HepG2 (cell line): ENCODE data around the gene UBQLN1. TPM values are rescaled to one million over a fixed set of nuclear protein-coding genes. Genes with fewer than 3 reads are reported as not detected.

Experiments used
- ELK4 ChIP-seq: sonication (generic); formaldehyde crosslinking; IDR thresholded peaks from 2 replicates; pipeline ENCODE4 v1.9.0; 2021; ENCODE audit warnings: missing genetic modification reagents, borderline replicate concordance
- KLF11 ChIP-seq: IDR thresholded peaks from 2 replicates; pipeline ENCODE4 v1.6.1; 2016; ENCODE audit warnings: missing compliant biosample characterization
- SATB2 ChIP-seq: sonication (generic); formaldehyde crosslinking; IDR thresholded peaks from 2 replicates; pipeline ENCODE4 v1.5.0; 2020; ENCODE audit warnings: missing genetic modification reagents
- SRSF1 ChIP-seq: fragments of 200-400 bp; formaldehyde crosslinking; optimal IDR thresholded peaks from 2 replicates; pipeline ENCODE3; 2017; ENCODE audit warnings: mild to moderate bottlenecking, low read depth, low read length, moderate library complexity
- ZNF121 ChIP-seq: sonication (generic); formaldehyde crosslinking; IDR thresholded peaks from 2 replicates; pipeline ENCODE4 v1.5.0; 2020; ENCODE audit warnings: mild to moderate bottlenecking, missing genetic modification reagents
- ZNF383 ChIP-seq: sonication (generic); formaldehyde crosslinking; IDR thresholded peaks from 2 replicates; pipeline ENCODE4 v1.4.0; 2020; ENCODE audit warnings: missing genetic modification reagents, mild to moderate bottlenecking, borderline replicate concordance
- ZNF572 ChIP-seq: sonication (generic); formaldehyde crosslinking; IDR thresholded peaks from 2 replicates; pipeline ENCODE4 v1.5.1; 2020; ENCODE audit warnings: mild to moderate bottlenecking, missing genetic modification reagents
- ZNF687 ChIP-seq: sonication (generic); formaldehyde crosslinking; IDR thresholded peaks from 2 replicates; pipeline ENCODE4 v1.5.1; 2020; ENCODE audit warnings: mild to moderate bottlenecking, missing genetic modification reagents, moderate library complexity
- ZNF766 ChIP-seq: sonication (generic); formaldehyde crosslinking; IDR thresholded peaks from 2 replicates; pipeline ENCODE4 v1.5.0; 2020; ENCODE audit warnings: missing genetic modification reagents, borderline replicate concordance
- ZNF850 ChIP-seq: sonication (generic); formaldehyde crosslinking; conservative IDR thresholded peaks from 2 replicates; pipeline ENCODE4 v1.9.0; 2021; ENCODE audit warnings: mild to moderate bottlenecking, missing genetic modification reagents
- polyA plus RNA-seq, 8 experiments: library from polyadenylated mRNA; depleted of rRNA in 3 of 8; stranded (reverse) in 7 of 8; unstranded in 1 of 8; fragments of >200 nt; fragmentation: Illumina TruSeq in 4 of 8; extraction: Trizol in 4 of 8; gene quantifications; 2 replicates each; pipeline versions ENCODE4 v1.2.1 to v1.2.3, GENCODE V29; 2011 to 2016; ENCODE audit warnings: low read depth in 4 of 8, missing spikeins in 1 of 8, mixed read lengths in 1 of 8; ENCODE audit not compliant: insufficient read depth in 1 of 8
- total RNA-seq, 5 experiments: library from RNA; depleted of rRNA; stranded (reverse); fragments of >200 nt; fragmentation: Illumina TruSeq; extraction: Trizol; gene quantifications; 2 replicates each; pipeline ENCODE4 v1.2.3, GENCODE V29; 2016; ENCODE audit warnings: low read depth in 1 of 5
- TF ChIP-seq, protein P1 (sequence below): IDR thresholded peaks from 2 replicates; pipeline ENCODE4 v1.6.1; 2012; ENCODE audit warnings: low read length, improper control_type of control experiment
- TF ChIP-seq, protein P2 (sequence below): sonication (generic); formaldehyde crosslinking; IDR thresholded peaks from 2 replicates; pipeline ENCODE4 v1.4.0; 2020; ENCODE audit warnings: missing genetic modification reagents
- TF ChIP-seq, protein P3 (sequence below): IDR thresholded peaks from 2 replicates; pipeline ENCODE4 v1.6.1; 2016; ENCODE audit warnings: control low read depth

Gene UBQLN1
- total and polyA plus RNA-seq, 2 of the 13 experiments (the other 11 are each of a cell fraction or from before 2014, with no cell fraction given), result 78.1 to 83.8 TPM

- TF ChIP-seq ELK4 (CRISPR knock-in tag), result no peak
- TF ChIP-seq ZNF383 (CRISPR knock-in tag), result no peak
- TF ChIP-seq ZNF572, result peak; percentile 62; the same call in 1 of the 2 replicates
- 0 out of 2 replicates have a peak, but pooled peaks have one; percentile 48 for TF ChIP-seq SATB2 (CRISPR knock-in tag)
- TF ChIP-seq, protein P1, sequence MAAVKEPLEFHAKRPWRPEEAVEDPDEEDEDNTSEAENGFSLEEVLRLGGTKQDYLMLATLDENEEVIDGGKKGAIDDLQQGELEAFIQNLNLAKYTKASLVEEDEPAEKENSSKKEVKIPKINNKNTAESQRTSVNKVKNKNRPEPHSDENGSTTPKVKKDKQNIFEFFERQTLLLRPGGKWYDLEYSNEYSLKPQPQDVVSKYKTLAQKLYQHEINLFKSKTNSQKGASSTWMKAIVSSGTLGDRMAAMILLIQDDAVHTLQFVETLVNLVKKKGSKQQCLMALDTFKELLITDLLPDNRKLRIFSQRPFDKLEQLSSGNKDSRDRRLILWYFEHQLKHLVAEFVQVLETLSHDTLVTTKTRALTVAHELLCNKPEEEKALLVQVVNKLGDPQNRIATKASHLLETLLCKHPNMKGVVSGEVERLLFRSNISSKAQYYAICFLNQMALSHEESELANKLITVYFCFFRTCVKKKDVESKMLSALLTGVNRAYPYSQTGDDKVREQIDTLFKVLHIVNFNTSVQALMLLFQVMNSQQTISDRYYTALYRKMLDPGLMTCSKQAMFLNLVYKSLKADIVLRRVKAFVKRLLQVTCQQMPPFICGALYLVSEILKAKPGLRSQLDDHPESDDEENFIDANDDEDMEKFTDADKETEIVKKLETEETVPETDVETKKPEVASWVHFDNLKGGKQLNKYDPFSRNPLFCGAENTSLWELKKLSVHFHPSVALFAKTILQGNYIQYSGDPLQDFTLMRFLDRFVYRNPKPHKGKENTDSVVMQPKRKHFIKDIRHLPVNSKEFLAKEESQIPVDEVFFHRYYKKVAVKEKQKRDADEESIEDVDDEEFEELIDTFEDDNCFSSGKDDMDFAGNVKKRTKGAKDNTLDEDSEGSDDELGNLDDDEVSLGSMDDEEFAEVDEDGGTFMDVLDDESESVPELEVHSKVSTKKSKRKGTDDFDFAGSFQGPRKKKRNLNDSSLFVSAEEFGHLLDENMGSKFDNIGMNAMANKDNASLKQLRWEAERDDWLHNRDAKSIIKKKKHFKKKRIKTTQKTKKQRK, result no peak
- TF ChIP-seq, protein P2, sequence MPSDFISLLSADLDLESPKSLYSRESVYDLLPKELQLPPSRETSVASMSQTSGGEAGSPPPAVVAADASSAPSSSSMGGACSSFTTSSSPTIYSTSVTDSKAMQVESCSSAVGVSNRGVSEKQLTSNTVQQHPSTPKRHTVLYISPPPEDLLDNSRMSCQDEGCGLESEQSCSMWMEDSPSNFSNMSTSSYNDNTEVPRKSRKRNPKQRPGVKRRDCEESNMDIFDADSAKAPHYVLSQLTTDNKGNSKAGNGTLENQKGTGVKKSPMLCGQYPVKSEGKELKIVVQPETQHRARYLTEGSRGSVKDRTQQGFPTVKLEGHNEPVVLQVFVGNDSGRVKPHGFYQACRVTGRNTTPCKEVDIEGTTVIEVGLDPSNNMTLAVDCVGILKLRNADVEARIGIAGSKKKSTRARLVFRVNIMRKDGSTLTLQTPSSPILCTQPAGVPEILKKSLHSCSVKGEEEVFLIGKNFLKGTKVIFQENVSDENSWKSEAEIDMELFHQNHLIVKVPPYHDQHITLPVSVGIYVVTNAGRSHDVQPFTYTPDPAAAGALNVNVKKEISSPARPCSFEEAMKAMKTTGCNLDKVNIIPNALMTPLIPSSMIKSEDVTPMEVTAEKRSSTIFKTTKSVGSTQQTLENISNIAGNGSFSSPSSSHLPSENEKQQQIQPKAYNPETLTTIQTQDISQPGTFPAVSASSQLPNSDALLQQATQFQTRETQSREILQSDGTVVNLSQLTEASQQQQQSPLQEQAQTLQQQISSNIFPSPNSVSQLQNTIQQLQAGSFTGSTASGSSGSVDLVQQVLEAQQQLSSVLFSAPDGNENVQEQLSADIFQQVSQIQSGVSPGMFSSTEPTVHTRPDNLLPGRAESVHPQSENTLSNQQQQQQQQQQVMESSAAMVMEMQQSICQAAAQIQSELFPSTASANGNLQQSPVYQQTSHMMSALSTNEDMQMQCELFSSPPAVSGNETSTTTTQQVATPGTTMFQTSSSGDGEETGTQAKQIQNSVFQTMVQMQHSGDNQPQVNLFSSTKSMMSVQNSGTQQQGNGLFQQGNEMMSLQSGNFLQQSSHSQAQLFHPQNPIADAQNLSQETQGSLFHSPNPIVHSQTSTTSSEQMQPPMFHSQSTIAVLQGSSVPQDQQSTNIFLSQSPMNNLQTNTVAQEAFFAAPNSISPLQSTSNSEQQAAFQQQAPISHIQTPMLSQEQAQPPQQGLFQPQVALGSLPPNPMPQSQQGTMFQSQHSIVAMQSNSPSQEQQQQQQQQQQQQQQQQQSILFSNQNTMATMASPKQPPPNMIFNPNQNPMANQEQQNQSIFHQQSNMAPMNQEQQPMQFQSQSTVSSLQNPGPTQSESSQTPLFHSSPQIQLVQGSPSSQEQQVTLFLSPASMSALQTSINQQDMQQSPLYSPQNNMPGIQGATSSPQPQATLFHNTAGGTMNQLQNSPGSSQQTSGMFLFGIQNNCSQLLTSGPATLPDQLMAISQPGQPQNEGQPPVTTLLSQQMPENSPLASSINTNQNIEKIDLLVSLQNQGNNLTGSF, result no peak
- TF ChIP-seq ZNF766 (CRISPR knock-in tag), result no peak
- TF ChIP-seq KLF11, result no peak
- TF ChIP-seq SRSF1, result no peak
- TF ChIP-seq, protein P3, sequence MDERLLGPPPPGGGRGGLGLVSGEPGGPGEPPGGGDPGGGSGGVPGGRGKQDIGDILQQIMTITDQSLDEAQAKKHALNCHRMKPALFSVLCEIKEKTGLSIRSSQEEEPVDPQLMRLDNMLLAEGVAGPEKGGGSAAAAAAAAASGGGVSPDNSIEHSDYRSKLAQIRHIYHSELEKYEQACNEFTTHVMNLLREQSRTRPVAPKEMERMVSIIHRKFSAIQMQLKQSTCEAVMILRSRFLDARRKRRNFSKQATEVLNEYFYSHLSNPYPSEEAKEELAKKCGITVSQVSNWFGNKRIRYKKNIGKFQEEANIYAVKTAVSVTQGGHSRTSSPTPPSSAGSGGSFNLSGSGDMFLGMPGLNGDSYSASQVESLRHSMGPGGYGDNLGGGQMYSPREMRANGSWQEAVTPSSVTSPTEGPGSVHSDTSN (CRISPR knock-in tag), result no peak
- TF ChIP-seq ZNF687 (CRISPR knock-in tag), result peak; percentile 89
- TF ChIP-seq ZNF121 (CRISPR knock-in tag), result no peak
- TF ChIP-seq ZNF850, result no peak
These were observed 84.6 kb downstream of the UBQLN1 start, which contains the start of gene IDNK (continued) for GRCh38 chr9:83622939-83623678.
